CD4-positive, CD25-positive, alpha-beta regulatory T cell (primary cell): Measurements from ENCODE around the gene C3orf20. TPM values are rescaled to one million over a fixed set of nuclear protein-coding genes. Genes with fewer than 3 reads are reported as not detected.

Experiments used
- ATAC-seq, 2 donors: fragments of 150-1000 bp; cut with Tn5 transposase; one replicate each; pipeline ENCODE4 v1.10.0; 2021; ENCODE audit warnings: low read depth in 2 of 2, moderate number of reproducible peaks in 2 of 2, moderate library complexity in 1 of 2
- DNase-seq, 3 donors: peaks; one replicate each; pipeline versions ENCODE4 v3.0.0 to v3.0.0-alpha.2; 2012 to 2022; ENCODE audit warnings: mixed read lengths in 1 of 3
- H3K27ac ChIP-seq: one replicate; pipeline ENCODE4 v1.7.0; 2013; ENCODE audit warnings: mild to moderate bottlenecking, low read length; ENCODE audit not compliant: insufficient read depth, poor library complexity, severe bottlenecking
- H3K27me3 ChIP-seq: one replicate; pipeline ENCODE4 v1.7.0; 2013; ENCODE audit warnings: low read length; ENCODE audit not compliant: control insufficient read depth, insufficient read depth
- H3K36me3 ChIP-seq: one replicate; pipeline ENCODE4 v1.7.0; 2013; ENCODE audit warnings: mild to moderate bottlenecking, low read length, moderate library complexity; ENCODE audit not compliant: control insufficient read depth, insufficient read depth
- H3K4me1 ChIP-seq: 2 replicates; pipeline ENCODE4 v1.7.0; 2013; ENCODE audit warnings: mild to moderate bottlenecking, low read length; ENCODE audit not compliant: insufficient read depth, control insufficient read depth, poor library complexity, severe bottlenecking
- H3K4me3 ChIP-seq: one replicate; pipeline ENCODE4 v1.7.0; 2013; ENCODE audit warnings: low read depth, mild to moderate bottlenecking, low read length, moderate library complexity
- H3K9me3 ChIP-seq, 2 experiments: 1 replicate in 1 of 2; 2 replicates in 1 of 2; pipeline ENCODE4 v1.7.0; 2013; ENCODE audit warnings: low read length in 2 of 2, mild to moderate bottlenecking in 1 of 2, moderate library complexity in 1 of 2; ENCODE audit not compliant: control insufficient read depth in 2 of 2
- H3K27ac Mint-ChIP-seq, 3 donors: one replicate each; pipeline ENCODE4 v1.8.0; 2020 to 2022; ENCODE audit warnings: mild to moderate bottlenecking in 3 of 3, mixed read lengths in 3 of 3, moderate library complexity in 2 of 3
- H3K27me3 Mint-ChIP-seq: one replicate; pipeline ENCODE4 v1.8.0; 2022; ENCODE audit warnings: mild to moderate bottlenecking, mixed read lengths
- H3K36me3 Mint-ChIP-seq: one replicate; pipeline ENCODE4 v1.8.0; 2020; ENCODE audit warnings: mixed read lengths
- H3K4me1 Mint-ChIP-seq, 4 donors: one replicate each; pipeline ENCODE4 v1.8.0; 2020 to 2022; ENCODE audit warnings: mixed read lengths in 4 of 4, mild to moderate bottlenecking in 1 of 4
- H3K4me3 Mint-ChIP-seq, 4 donors: one replicate each; pipeline ENCODE4 v1.8.0; 2020 to 2022; ENCODE audit warnings: mild to moderate bottlenecking in 4 of 4, mixed read lengths in 4 of 4, moderate library complexity in 3 of 4
- H3K9me3 Mint-ChIP-seq, 7 donors: one replicate each; pipeline ENCODE4 v1.8.0; 2020 to 2022; ENCODE audit warnings: mixed read lengths in 7 of 7, mild to moderate bottlenecking in 3 of 7, moderate library complexity in 2 of 7
- polyA plus RNA-seq, 4 donors: library from polyadenylated mRNA; unstranded; fragments of 300-500 nt; fragmentation: Illumina TruSeq; gene quantifications; one replicate each; pipeline ENCODE4 v1.2.3, GENCODE V29; 2021
- total RNA-seq: library from RNA; stranded (reverse); gene quantifications from one replicate; pipeline ENCODE4 v1.2.3, GENCODE V29; 2022

The C3orf20 gene
- total and polyA plus RNA-seq, 5 donors from 2014 or later: 0.37 TPM; not detected in 4

DNA sequence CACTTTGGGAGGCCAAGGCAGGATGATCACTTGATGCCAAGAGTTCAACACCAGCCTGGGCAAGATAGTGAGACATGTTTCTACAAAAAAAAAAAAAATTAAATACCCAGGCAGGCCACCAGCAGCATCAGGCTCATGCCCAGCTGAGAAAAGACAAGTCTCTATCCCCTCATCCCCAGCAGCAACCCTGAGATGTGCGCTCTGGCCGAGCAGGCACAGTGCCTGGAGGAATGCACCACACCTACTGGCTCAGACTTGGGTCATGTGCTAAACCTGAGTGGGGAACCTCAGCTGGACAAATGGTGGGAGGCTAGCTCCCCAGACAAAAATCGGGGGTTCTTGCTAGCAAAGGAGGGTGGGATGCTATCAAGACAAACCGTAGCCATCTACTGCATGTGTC, 33.6 kb upstream of the C3orf20 start:
- Mint-ChIP-seq H3K27ac (no peak overlapping the region), H3K36me3 (no peaks in the 10 kb centered on the region), H3K4me3 (no peak overlapping the region), H3K27me3 (peaks cover 22% of the 10 kb centered on the region), H3K9me3 (no peaks in the 10 kb centered on the region), H3K4me1 (no peaks in the 10 kb centered on the region)
- Histone ChIP-seq H3K9me3 (no peaks in the 10 kb centered on the region), H3K4me3 (no peak overlapping the region), H3K36me3 (no peaks in the 10 kb centered on the region), H3K27me3 (peaks cover 26% of the 10 kb centered on the region), H3K4me1 (no peaks in the 10 kb centered on the region), H3K27ac (no peak overlapping the region)
- no peak for ATAC-seq
- no peak for DNase-seq

GRCh38 chr3:14645453-14645852, 29.5 kb upstream of the C3orf20 start:
- H3K4me3 Mint-ChIP-seq: no peak overlapping the region
- H3K27ac ChIP-seq: no peak overlapping the region
- ATAC-seq (no peak), DNase-seq (no peak)
- H3K4me3 ChIP-seq: no peak overlapping the region
- H3K27me3 Mint-ChIP-seq: peaks cover under 1% of the 10 kb centered on the region
- peaks cover 0 to 2% (median 0%) of the 10 kb centered on the region in 7 donors for H3K9me3 Mint-ChIP-seq
- H3K36me3 Mint-ChIP-seq: no peaks in the 10 kb centered on the region
- no peaks in the 10 kb centered on the region for H3K27me3 ChIP-seq
- peaks cover 0 to 17% (median 7%) of the 10 kb centered on the region in 4 donors for H3K4me1 Mint-ChIP-seq
- no peaks in the 10 kb centered on the region for H3K9me3 ChIP-seq
- no peaks in the 10 kb centered on the region for H3K4me1 ChIP-seq
- no peaks in the 10 kb centered on the region for H3K36me3 ChIP-seq
- no peak overlapping the region for H3K27ac Mint-ChIP-seq

DNA sequence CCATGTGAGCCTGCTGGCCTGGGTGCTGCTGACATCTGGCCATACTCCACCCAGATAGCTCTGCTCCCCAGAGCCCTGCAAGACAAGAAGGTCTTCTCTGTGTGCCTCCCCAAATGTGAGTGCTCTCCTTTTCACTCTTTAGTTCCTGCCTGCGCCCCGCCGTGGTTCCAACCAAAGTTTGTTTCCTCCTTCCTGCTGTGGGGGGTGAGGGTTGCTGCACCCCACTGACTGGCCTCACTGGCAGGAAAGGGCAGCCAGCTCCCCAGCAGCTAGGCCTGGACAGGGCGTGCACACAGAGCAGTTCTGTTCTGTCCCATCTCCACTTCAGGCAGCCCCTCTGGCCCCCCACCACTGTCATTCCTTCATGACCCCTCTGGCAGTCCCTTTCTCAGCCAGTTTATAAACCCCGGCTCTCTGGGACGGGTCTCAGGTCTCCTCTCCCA, 28.8 kb upstream of the C3orf20 start:
- no peak overlapping the region for H3K27ac Mint-ChIP-seq
- no peaks in the 10 kb centered on the region for H3K27me3 Mint-ChIP-seq
- no peaks in the 10 kb centered on the region for H3K27me3 ChIP-seq
- no peak for ATAC-seq
- no peak overlapping the region for H3K27ac ChIP-seq
- H3K4me3 ChIP-seq: no peak overlapping the region
- peaks cover under 1 to 23% (median 9%) of the 10 kb centered on the region in 4 donors for H3K4me1 Mint-ChIP-seq
- H3K36me3 Mint-ChIP-seq: no peaks in the 10 kb centered on the region
- no peak overlapping the region for H3K4me3 Mint-ChIP-seq
- peaks cover 0 to 2% (median 0%) of the 10 kb centered on the region in 7 donors for H3K9me3 Mint-ChIP-seq
- no peak for DNase-seq
- no peaks in the 10 kb centered on the region for H3K9me3 ChIP-seq
- H3K36me3 ChIP-seq: no peaks in the 10 kb centered on the region
- H3K4me1 ChIP-seq: no peaks in the 10 kb centered on the region

- Histone ChIP-seq H3K4me1 (no peaks in the 10 kb centered on the region), H3K27me3 (no peaks in the 10 kb centered on the region), H3K4me3 (no peak overlapping the region), H3K27ac (no peak overlapping the region), H3K9me3 (no peaks in the 10 kb centered on the region), H3K36me3 (no peaks in the 10 kb centered on the region)
- ATAC-seq (no peak), DNase-seq (no peak)
- H3K27me3 Mint-ChIP-seq: no peaks in the 10 kb centered on the region
- no peak overlapping the region for H3K4me3 Mint-ChIP-seq
- H3K4me1 Mint-ChIP-seq: peaks cover 4 to 27% (median 9%) of the 10 kb centered on the region in 4 donors
- peaks cover 0 to 2% (median 0%) of the 10 kb centered on the region in 7 donors for H3K9me3 Mint-ChIP-seq
- H3K27ac Mint-ChIP-seq: peak overlapping the region in 1 of 3 donors; percentile 16
- no peaks in the 10 kb centered on the region for H3K36me3 Mint-ChIP-seq
These were observed 28.1 kb upstream of the C3orf20 start for GRCh38 chr3:14646589-14647413.

DNA sequence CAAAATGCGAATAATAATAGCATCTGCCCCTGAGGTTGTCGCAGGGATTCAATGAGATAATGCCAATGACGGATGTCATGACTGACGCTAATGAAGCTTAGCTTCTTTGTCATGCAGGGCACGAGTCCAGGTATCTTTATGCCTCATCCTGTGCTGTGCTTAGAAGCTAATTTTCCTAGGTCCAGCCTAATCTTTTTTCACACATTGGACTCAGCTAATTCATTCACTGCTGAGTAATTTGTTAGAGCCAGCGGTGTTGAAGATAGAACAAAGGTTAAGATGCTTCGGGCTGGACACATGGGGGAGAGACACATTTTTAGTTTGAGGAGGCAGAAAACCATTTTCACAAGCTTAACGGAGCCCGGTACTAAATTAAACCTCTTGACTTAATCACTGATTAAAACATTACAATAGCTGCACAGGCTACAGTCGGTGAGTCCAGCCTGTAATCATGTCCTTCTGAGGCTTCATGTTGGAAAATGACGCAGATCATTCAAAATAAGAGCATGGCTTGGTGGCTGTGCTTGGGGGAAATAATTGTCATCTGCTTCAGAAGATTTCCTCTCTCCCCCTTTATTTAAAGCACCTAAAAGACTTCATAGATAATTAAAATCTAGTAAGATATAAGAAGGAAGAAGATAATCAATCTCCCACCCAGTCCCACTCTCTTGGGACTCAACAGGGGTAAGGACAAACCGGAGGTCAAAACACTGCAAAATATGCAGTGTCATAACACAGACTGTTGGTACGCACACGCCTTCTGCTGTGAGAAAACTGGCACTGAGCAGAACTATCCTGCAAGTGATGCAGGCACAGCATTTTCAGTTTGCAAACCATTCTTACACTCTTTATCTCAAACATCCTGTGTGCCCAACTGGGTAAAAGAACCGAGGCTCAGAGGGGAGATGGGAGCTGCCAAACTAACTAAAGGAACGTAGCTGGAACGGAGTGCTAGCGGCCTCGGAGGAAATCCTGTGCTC, 26.7 kb upstream of the C3orf20 start:
- Histone ChIP-seq H3K36me3 (no peaks in the 10 kb centered on the region), H3K4me1 (peaks cover 13% of the 10 kb centered on the region), H3K4me3 (no peak overlapping the region), H3K27me3 (no peaks in the 10 kb centered on the region), H3K27ac (no peak overlapping the region), H3K9me3 (no peaks in the 10 kb centered on the region)
- Mint-ChIP-seq H3K36me3 (no peaks in the 10 kb centered on the region), H3K27ac (peak overlapping the region in 2 of 3 donors; percentile 24 to 47), H3K27me3 (no peaks in the 10 kb centered on the region), H3K4me3 (peak overlapping the region in 3 of 4 donors; percentile 5 to 48 (median 32)), H3K9me3 (peaks cover 0 to 2% (median 0%) of the 10 kb centered on the region in 7 donors), H3K4me1 (peaks cover 4 to 39% (median 11%) of the 10 kb centered on the region in 4 donors)
- ATAC-seq (no peak), DNase-seq (peak in 1 of 3 donors; percentile 32)

DNA sequence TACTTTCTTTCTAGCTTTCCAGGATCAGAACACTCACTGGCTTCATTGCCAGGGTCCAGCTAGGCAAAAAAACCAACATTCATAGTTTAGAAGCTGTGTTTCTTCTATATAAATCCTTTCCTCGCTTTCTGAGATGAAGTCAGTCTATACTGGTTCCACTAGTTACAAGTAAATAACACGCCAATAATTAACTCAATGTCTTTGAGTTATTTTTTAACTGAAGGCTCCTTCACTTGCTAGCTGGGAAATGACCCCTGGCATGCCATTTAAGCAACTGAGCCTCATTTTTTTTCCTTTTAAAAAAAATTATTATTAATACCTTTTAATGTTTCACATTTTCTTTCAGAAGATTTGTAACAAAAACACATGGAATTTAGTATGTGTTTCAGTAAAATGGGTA, 25.5 kb upstream of the C3orf20 start:
- H3K27ac Mint-ChIP-seq: peak overlapping the region in 1 of 3 donors; percentile 24
- H3K4me3 Mint-ChIP-seq: peak overlapping the region in 1 of 4 donors; percentile 83

DNA sequence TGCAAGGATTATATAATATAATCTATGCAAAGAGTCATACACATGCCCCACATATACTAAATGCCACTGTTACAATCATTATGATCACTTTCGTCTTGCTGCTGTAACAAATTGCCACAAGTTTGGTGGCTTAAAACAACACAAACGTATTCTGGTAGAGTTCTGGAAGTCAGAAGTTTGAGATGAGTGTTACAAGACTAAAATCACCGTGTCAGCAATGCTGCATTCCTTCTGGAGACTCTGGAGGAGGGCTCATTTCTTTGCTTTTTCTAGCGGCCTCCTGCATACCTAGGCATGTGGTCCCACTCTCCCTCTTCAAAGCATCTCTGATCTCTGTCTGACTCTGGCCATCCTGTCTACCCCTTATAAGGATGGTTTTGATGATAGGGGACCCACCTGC, 24.7 kb upstream of the C3orf20 start:
- peak overlapping the region; percentile 58 for H3K4me3 ChIP-seq
- peaks cover 5% of the 10 kb centered on the region for H3K36me3 Mint-ChIP-seq
- no peak for ATAC-seq

More for the DNA sequence above, 25.5 kb upstream of the C3orf20 start:
- no peak overlapping the region for H3K27ac ChIP-seq
- peaks cover 4% of the 10 kb centered on the region for H3K36me3 Mint-ChIP-seq
- H3K27me3 ChIP-seq: no peaks in the 10 kb centered on the region
- H3K36me3 ChIP-seq: peaks cover 2% of the 10 kb centered on the region
- peaks cover 24% of the 10 kb centered on the region for H3K4me1 ChIP-seq
- no peak for DNase-seq
- no peak for ATAC-seq
- peaks cover 4 to 49% (median 15%) of the 10 kb centered on the region in 4 donors for H3K4me1 Mint-ChIP-seq
- no peaks in the 10 kb centered on the region for H3K27me3 Mint-ChIP-seq
- H3K4me3 ChIP-seq: no peak overlapping the region
- H3K9me3 Mint-ChIP-seq: peaks cover 0 to 2% (median 0%) of the 10 kb centered on the region in 7 donors
- H3K9me3 ChIP-seq: no peaks in the 10 kb centered on the region

More for the DNA sequence above, 24.7 kb upstream of the C3orf20 start:
- Mint-ChIP-seq H3K27me3 (no peaks in the 10 kb centered on the region), H3K4me3 (peak overlapping the region; percentile 77 to 97 (median 86)), H3K9me3 (peaks cover 0 to 2% (median 0%) of the 10 kb centered on the region in 7 donors), H3K4me1 (peaks cover 4 to 53% (median 16%) of the 10 kb centered on the region in 4 donors), H3K27ac (peak overlapping the region in 2 of 3 donors; percentile 99 to 100)
- H3K27me3 ChIP-seq: no peaks in the 10 kb centered on the region
- DNase-seq: no peak
- H3K9me3 ChIP-seq: no peaks in the 10 kb centered on the region
- no peak overlapping the region for H3K27ac ChIP-seq
- peaks cover 8% of the 10 kb centered on the region for H3K36me3 ChIP-seq
- peaks cover 24% of the 10 kb centered on the region for H3K4me1 ChIP-seq
